Measurements from ENCODE around the gene HELZ. TPM values are rescaled to one million over a fixed set of nuclear protein-coding genes. Genes with fewer than 3 reads are reported as not detected.
"Not testable (repeated sequence)": the region's sequence is repeated elsewhere in the genome, so short reads cannot be mapped to it uniquely, and the experiment has no call there.

HELZ gene
- total RNA-seq, 1 donor from 2014 or later, result 88.9 TPM

- no peak for DNase-seq (ENCODE audit: low read depth)
Measured at GRCh38 chr17:67052720-67053437, 192.1 kb downstream of the HELZ start.

- DNase-seq (ENCODE audit: low read depth), result no peak
Measured at GRCh38 chr17:67051837-67052236, 193.2 kb downstream of the HELZ start.

GRCh38 chr17:67051155-67051538 lies 193.8 kb downstream of the HELZ start:
- no peak for DNase-seq (ENCODE audit: low read depth)

- DNase-seq (ENCODE audit: low read depth), result no peak
Measured at GRCh38 chr17:67050471-67051154, 194.4 kb downstream of the HELZ start.

- DNase-seq (ENCODE audit: low read depth), result no peak
Measured at GRCh38 chr17:67050066-67050465, 194.9 kb downstream of the HELZ start.

- no peak for DNase-seq (ENCODE audit: low read depth)
Measured at GRCh38 chr17:67049025-67049739, 195.8 kb downstream of the HELZ start.

GRCh38 chr17:67047382-67047781 lies 197.6 kb downstream of the HELZ start:
- DNase-seq (ENCODE audit: low read depth), result no peak

GRCh38 chr17:67046398-67046797 lies 198.6 kb downstream of the HELZ start:
- no peak for DNase-seq (ENCODE audit: low read depth)

- no peak for DNase-seq (ENCODE audit: low read depth)
Measured at GRCh38 chr17:67044940-67045339, 200.1 kb downstream of the HELZ start.

- no peak for DNase-seq (ENCODE audit: low read depth)
Measured at GRCh38 chr17:67044016-67044772, 200.8 kb downstream of the HELZ start, which contains the start of gene CACNG1. TSS of gene CACNG1 (plus strand) at chr17:67044554. CDS start at chr17:67044661, 107 bp downstream.

- no peak for DNase-seq (ENCODE audit: low read depth)
Measured at GRCh38 chr17:67043283-67043682, 201.7 kb downstream of the HELZ start.

- DNase-seq (ENCODE audit: low read depth), result no peak
Measured at GRCh38 chr17:67041941-67042899, 202.8 kb downstream of the HELZ start.

GRCh38 chr17:67041531-67041930 lies 203.5 kb downstream of the HELZ start:
- no peak for DNase-seq (ENCODE audit: low read depth)

GRCh38 chr17:67041119-67041518 lies 203.9 kb downstream of the HELZ start:
- not testable (repeated sequence) for DNase-seq (ENCODE audit: low read depth)

- no peak for DNase-seq (ENCODE audit: low read depth)
Measured at GRCh38 chr17:67040652-67041051, 204.3 kb downstream of the HELZ start.

GRCh38 chr17:67038861-67039365 lies 206.1 kb downstream of the HELZ start:
- DNase-seq (ENCODE audit: low read depth), result no peak

- no peak for DNase-seq (ENCODE audit: low read depth)
Measured at GRCh38 chr17:67035131-67036083, 209.6 kb downstream of the HELZ start.

GRCh38 chr17:67033613-67034012 lies 211.4 kb downstream of the HELZ start:
- no peak for DNase-seq (ENCODE audit: low read depth)

GRCh38 chr17:67032985-67033384 lies 212.0 kb downstream of the HELZ start:
- DNase-seq (ENCODE audit: low read depth), result no peak

Measured in renal cortical epithelial cell (primary cell).